H9 (cell line): ENCODE results near the gene SERPINE3. TPM values are rescaled to one million over a fixed set of nuclear protein-coding genes. Genes with fewer than 3 reads are reported as not detected.

Source experiments
- DNase-seq: peaks from one replicate; pipeline ENCODE4 v3.0.0-alpha.2; 2017
- H2AFZ ChIP-seq: one replicate; pipeline ENCODE4 v1.6.1; 2013; ENCODE audit warnings: mild to moderate bottlenecking, low read length, control low read depth, moderate library complexity
- H2AK5ac ChIP-seq: 2 replicates; pipeline ENCODE4 v1.6.1; 2013; ENCODE audit warnings: low read length, control low read depth, mixed read lengths; ENCODE audit not compliant: insufficient read length
- H2BK120ac ChIP-seq: one replicate; pipeline ENCODE4 v1.6.1; 2013; ENCODE audit warnings: low read depth, mild to moderate bottlenecking, low read length, control low read depth, inconsistent platforms; ENCODE audit not compliant: poor library complexity, severe bottlenecking
- H2BK12ac ChIP-seq: 2 replicates; pipeline ENCODE4 v1.6.1; 2013; ENCODE audit warnings: low read length, control low read depth, mixed read lengths, low read depth; ENCODE audit not compliant: insufficient read length
- H2BK15ac ChIP-seq: 2 replicates; pipeline ENCODE4 v1.6.1; 2013; ENCODE audit warnings: low read depth, low read length, control low read depth
- H2BK20ac ChIP-seq: one replicate; pipeline ENCODE4 v1.6.1; 2013; ENCODE audit warnings: low read depth, mild to moderate bottlenecking, low read length, control low read depth, inconsistent platforms; ENCODE audit not compliant: poor library complexity, severe bottlenecking
- H2BK5ac ChIP-seq: 2 replicates; pipeline ENCODE4 v1.6.1; 2013; ENCODE audit warnings: low read length, control low read depth, mixed read lengths; ENCODE audit not compliant: insufficient read length
- H3K14ac ChIP-seq: 2 replicates; pipeline ENCODE4 v1.6.1; 2013; ENCODE audit warnings: low read length, control low read depth; ENCODE audit not compliant: insufficient read depth
- H3K18ac ChIP-seq: 2 replicates; pipeline ENCODE4 v1.6.1; 2013; ENCODE audit warnings: low read depth, mild to moderate bottlenecking, mixed read lengths, low read length, control low read depth; ENCODE audit not compliant: insufficient read length
- H3K23ac ChIP-seq: 2 replicates; pipeline ENCODE4 v1.6.1; 2013; ENCODE audit warnings: low read length, control low read depth, mixed read lengths, low read depth; ENCODE audit not compliant: insufficient read length
- H3K23me2 ChIP-seq: 2 replicates; pipeline ENCODE4 v1.6.1; 2013; ENCODE audit warnings: low read depth, mild to moderate bottlenecking, mixed read lengths, low read length, control low read depth; ENCODE audit not compliant: insufficient read length, poor library complexity, severe bottlenecking
- H3K27ac ChIP-seq: 2 replicates; pipeline ENCODE4 v1.5.1; 2013; ENCODE audit warnings: low read length, control low read depth, mixed read lengths, low read depth; ENCODE audit not compliant: insufficient read length
- H3K27me3 ChIP-seq: 2 replicates; pipeline ENCODE4 v1.6.1; 2013; ENCODE audit warnings: low read length, control low read depth, inconsistent platforms; ENCODE audit not compliant: insufficient read depth
- H3K4ac ChIP-seq: 2 replicates; pipeline ENCODE4 v1.6.1; 2013; ENCODE audit warnings: low read depth, mild to moderate bottlenecking, control low read depth, inconsistent platforms, low read length, moderate library complexity
- H3K4me1 ChIP-seq: 2 replicates; pipeline ENCODE4 v1.6.1; 2013; ENCODE audit warnings: low read length, control low read depth, inconsistent platforms; ENCODE audit not compliant: insufficient read depth
- H3K4me2 ChIP-seq: 2 replicates; pipeline ENCODE4 v1.6.1; 2013; ENCODE audit warnings: low read length, control low read depth, mixed read lengths; ENCODE audit not compliant: insufficient read length, insufficient read depth
- H3K56ac ChIP-seq: 2 replicates; pipeline ENCODE4 v1.6.1; 2013; ENCODE audit warnings: low read depth, mild to moderate bottlenecking, mixed read lengths, low read length, control low read depth; ENCODE audit not compliant: insufficient read length
- H3K79me1 ChIP-seq: 2 replicates; pipeline ENCODE4 v1.6.1; 2013; ENCODE audit warnings: low read depth, mild to moderate bottlenecking, moderate library complexity, low read length, control low read depth, inconsistent platforms; ENCODE audit not compliant: insufficient read depth, poor library complexity, severe bottlenecking
- H3K79me2 ChIP-seq: 2 replicates; pipeline ENCODE4 v1.6.1; 2013; ENCODE audit warnings: low read length, control low read depth, inconsistent platforms; ENCODE audit not compliant: insufficient read depth
- H3K9ac ChIP-seq: 2 replicates; pipeline ENCODE4 v1.6.1; 2013; ENCODE audit warnings: low read length, control low read depth, mixed read lengths; ENCODE audit not compliant: insufficient read length; ENCODE audit errors: extremely low read depth
- H3K9me3 ChIP-seq: one replicate; pipeline ENCODE4 v1.6.1; 2013; ENCODE audit warnings: low read depth, low read length, inconsistent platforms; ENCODE audit not compliant: control insufficient read depth
- H3T11ph ChIP-seq: one replicate; pipeline ENCODE4 v1.6.1; 2013; ENCODE audit warnings: mild to moderate bottlenecking, low read length, control low read depth, inconsistent platforms
- H4K20me1 ChIP-seq: one replicate; pipeline ENCODE4 v1.6.1; 2013; ENCODE audit not compliant: control insufficient read depth, insufficient read length, insufficient read depth
- H4K5ac ChIP-seq: 2 replicates; pipeline ENCODE4 v1.6.1; 2013; ENCODE audit warnings: low read depth, mild to moderate bottlenecking, mixed read lengths, low read length, control low read depth; ENCODE audit not compliant: insufficient read length
- H4K8ac ChIP-seq: replicated peaks from 2 replicates; pipeline ENCODE4 v1.6.1; 2013; ENCODE audit warnings: low read length, control low read depth, mixed read lengths, low read depth; ENCODE audit not compliant: insufficient read length
- H4K91ac ChIP-seq: 2 replicates; pipeline ENCODE4 v1.6.1; 2013; ENCODE audit warnings: low read depth, mild to moderate bottlenecking, moderate library complexity, mixed read lengths, low read length, control low read depth; ENCODE audit not compliant: insufficient read length
- H3K27ac Mint-ChIP-seq, 3 experiments: 2 replicates in 2 of 3; 3 replicates in 1 of 3; pipeline ENCODE4 v1.8.0; 2020 to 2021; ENCODE audit warnings: mixed read lengths in 3 of 3, mild to moderate bottlenecking in 1 of 3, moderate library complexity in 1 of 3
- H3K27me3 Mint-ChIP-seq: 2 replicates; pipeline ENCODE4 v1.8.0; 2021; ENCODE audit warnings: low read depth, mild to moderate bottlenecking, moderate library complexity, mixed read lengths
- H3K36me3 Mint-ChIP-seq, 3 experiments: 2 replicates in 2 of 3; 3 replicates in 1 of 3; pipeline ENCODE4 v1.8.0; 2020 to 2021; ENCODE audit warnings: low read depth in 3 of 3, mixed read lengths in 3 of 3; ENCODE audit not compliant: insufficient read depth in 1 of 3
- H3K4me1 Mint-ChIP-seq, 2 experiments: 2 replicates each; pipeline ENCODE4 v1.8.0; 2020; ENCODE audit warnings: mixed read lengths in 2 of 2
- H3K4me3 Mint-ChIP-seq, 2 experiments: 2 replicates in 1 of 2; 3 replicates in 1 of 2; pipeline ENCODE4 v1.8.0; 2020 to 2021; ENCODE audit warnings: mild to moderate bottlenecking in 2 of 2, mixed read lengths in 2 of 2, moderate library complexity in 1 of 2
- H3K9me3 Mint-ChIP-seq, 2 experiments: 2 replicates in 1 of 2; 3 replicates in 1 of 2; pipeline ENCODE4 v1.8.0; 2020; ENCODE audit warnings: mild to moderate bottlenecking in 2 of 2, mixed read lengths in 2 of 2, moderate library complexity in 1 of 2
- CTCF ChIP-seq: fragments of 200-600 bp; sonication (generic); conservative IDR thresholded peaks from 3 replicates; pipeline ENCODE4 v1.8.0; 2021; ENCODE audit warnings: antibody characterized with exemption, mild to moderate bottlenecking
- WGBS: extraction: QIAGEN DNeasy Blood & Tissue Kit; methylation state at CpG from one replicate; pipeline ENCODE4 v1.1.7; 2013; ENCODE audit warnings: missing lambda C conversion rate, low lambda C conversion rate, mixed read lengths; ENCODE audit not compliant: insufficient read length; ENCODE audit errors: extremely low coverage; 5-methylcytosine and 5-hydroxymethylcytosine counted together
- total RNA-seq: library from RNA; stranded (reverse); gene quantifications from 2 replicates; pipeline ENCODE4 v1.2.1, GENCODE V29; 2021

The SERPINE3 gene
- total RNA-seq, 1 experiment from 2014 or later, result not detected

GRCh38 chr13:51330791-51331190, 8.7 kb upstream of the SERPINE3 start:
- no peaks in the 10 kb centered on the region for H3K79me1 ChIP-seq
- H3K14ac ChIP-seq, result no peak overlapping the region
- no peak overlapping the region for H2BK120ac ChIP-seq
- H3K23me2 ChIP-seq, result no peaks in the 10 kb centered on the region
- H4K91ac ChIP-seq, result no peak overlapping the region
- no peak overlapping the region for H2BK20ac ChIP-seq
- H3K27me3 ChIP-seq, result no peaks in the 10 kb centered on the region
- H3K4ac ChIP-seq, result no peak overlapping the region
- H3K4me1 ChIP-seq, result no peaks in the 10 kb centered on the region; the same call in 1 of the 2 replicates
- no peak overlapping the region for H4K5ac ChIP-seq
- no peak overlapping the region for H3K27ac ChIP-seq
- no peaks in the 10 kb centered on the region for H3K36me3 Mint-ChIP-seq
- no peak overlapping the region for H3K18ac ChIP-seq
- no peak overlapping the region for H2BK5ac ChIP-seq
- no peak overlapping the region for H2BK15ac ChIP-seq
- peaks cover 19 to 34% of the 10 kb centered on the region in 2 experiments for H3K4me1 Mint-ChIP-seq
- H2AK5ac ChIP-seq, result no peak overlapping the region
- no peaks in the 10 kb centered on the region for H3K9me3 Mint-ChIP-seq
- no peaks in the 10 kb centered on the region for H3K9me3 ChIP-seq
- no peak overlapping the region for H3K27ac Mint-ChIP-seq
- no peak overlapping the region for H3K4me2 ChIP-seq
- no peak for TF ChIP-seq CTCF
- no peak overlapping the region for H3K4me3 Mint-ChIP-seq
- H3K23ac ChIP-seq, result no peak overlapping the region
- H2BK12ac ChIP-seq, result no peak overlapping the region
- H4K20me1 ChIP-seq, result no peaks in the 10 kb centered on the region
- no peak overlapping the region for H3T11ph ChIP-seq
- no peak overlapping the region for H3K9ac ChIP-seq
- WGBS, result no CpG with 5 or more reads among the region's 3 CpGs
- no peaks in the 10 kb centered on the region for H3K27me3 Mint-ChIP-seq
- no peak for DNase-seq
- H4K8ac ChIP-seq, result no peak overlapping the region
- no peak overlapping the region for H2AFZ ChIP-seq
- H3K56ac ChIP-seq, result no peak overlapping the region
- H3K79me2 ChIP-seq, result no peaks in the 10 kb centered on the region
